Activated naive CD8-positive, alpha-beta T cell treated with anti-CD3 and anti-CD28 coated beads, Interleukin-2, amount 50 U/mL, for 16 hours (primary cell): Measurements from ENCODE around the gene FAM78A.

ENCODE experiments used
- DNase-seq: peaks from one replicate; pipeline ENCODE4 v3.0.0-alpha.2; 2020; ENCODE audit warnings: low read depth, low spot score

Gene FAM78A, protein sequence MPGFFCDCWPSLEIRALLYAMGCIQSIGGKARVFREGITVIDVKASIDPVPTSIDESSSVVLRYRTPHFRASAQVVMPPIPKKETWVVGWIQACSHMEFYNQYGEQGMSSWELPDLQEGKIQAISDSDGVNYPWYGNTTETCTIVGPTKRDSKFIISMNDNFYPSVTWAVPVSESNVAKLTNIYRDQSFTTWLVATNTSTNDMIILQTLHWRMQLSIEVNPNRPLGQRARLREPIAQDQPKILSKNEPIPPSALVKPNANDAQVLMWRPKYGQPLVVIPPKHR

DNA sequence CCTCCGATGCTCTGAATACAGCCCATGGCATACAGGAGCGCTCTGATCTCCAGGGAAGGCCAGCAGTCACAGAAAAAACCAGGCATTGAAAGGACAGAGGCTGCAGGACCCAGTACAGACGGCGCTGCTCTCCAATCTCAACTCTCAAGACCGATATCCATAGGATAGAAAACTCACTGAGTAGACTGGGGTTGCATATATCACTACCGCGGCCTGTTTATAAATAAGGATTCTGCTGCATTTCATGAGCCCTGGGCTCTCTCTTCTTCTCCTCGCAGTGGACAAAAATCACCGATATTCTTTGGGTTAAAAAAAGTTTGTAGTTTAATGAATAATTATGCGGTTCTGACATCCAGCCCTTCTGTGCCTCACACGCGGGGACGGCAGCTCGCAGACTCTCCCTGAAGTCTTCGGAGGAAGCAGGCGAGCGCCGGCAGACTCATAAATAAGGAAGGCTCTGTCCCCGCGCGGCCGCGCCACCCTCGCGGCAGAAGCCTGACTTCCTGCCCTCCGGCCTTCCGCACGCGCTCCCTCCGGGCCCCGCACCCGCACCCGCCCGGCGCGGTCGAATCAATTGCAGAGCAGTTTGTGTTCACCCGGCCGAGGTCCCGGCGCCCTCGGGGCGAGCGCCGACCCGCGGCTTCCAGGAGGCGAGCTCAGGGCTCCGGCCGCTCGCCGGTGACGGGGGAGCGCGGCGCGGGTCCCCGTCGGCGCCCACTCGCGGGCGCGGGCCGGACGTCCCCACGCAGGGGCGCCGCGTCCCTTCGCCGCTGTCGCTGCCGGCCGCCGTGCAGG lies at the start of gene FAM78A:
TSS of gene FAM78A (minus strand) at position 417 of the 795 bp plus-strand sequence. CDS start at position 86, 331 bp downstream.
- no peak for DNase-seq

DNA sequence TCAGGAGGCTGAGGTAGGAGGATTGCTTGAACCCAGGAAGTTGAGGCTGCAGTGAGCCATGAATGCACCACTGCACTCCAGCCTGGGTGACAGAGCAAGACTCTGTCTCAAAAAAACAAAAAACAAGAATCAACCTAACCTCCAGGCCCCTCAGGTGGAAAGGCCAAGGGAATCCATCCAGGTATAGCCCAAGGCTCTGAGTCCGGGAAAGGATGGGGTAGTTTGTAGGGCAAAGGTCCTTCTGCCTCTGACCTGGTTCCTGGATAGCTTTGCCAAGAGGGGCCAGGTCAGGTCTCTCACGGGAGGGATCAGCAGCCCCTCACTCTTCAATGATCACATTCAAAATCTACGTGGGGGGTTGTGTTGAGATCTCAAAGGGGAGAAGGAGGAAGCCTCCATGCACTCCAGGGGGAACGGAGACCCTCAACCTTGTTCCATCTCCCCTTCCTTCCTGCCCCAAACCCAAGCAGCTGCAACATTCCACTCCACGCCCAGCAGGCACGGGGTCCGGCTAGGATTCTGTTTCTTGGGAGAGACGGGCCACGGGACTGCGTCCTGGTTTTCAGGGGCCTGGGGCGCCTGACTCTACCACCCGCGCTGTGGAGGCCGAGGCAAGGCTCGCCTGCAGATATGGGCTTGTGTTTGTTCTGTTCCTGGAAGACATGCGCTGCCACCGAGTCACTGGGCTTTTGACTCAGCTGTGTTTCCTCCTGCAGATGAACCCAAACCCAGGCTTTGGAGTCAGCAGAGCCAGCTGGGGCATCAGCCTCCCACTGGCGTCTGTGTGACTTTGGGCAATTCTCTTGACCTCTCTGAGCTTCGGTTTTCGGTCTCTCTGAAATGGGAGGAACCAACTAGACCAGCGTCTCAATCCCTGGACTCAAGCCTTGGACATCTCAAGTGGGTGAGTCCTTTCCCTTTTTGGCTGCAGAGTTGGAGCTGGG lies 48.7 kb upstream of the FAM78A start:
- DNase-seq: no peak

DNA sequence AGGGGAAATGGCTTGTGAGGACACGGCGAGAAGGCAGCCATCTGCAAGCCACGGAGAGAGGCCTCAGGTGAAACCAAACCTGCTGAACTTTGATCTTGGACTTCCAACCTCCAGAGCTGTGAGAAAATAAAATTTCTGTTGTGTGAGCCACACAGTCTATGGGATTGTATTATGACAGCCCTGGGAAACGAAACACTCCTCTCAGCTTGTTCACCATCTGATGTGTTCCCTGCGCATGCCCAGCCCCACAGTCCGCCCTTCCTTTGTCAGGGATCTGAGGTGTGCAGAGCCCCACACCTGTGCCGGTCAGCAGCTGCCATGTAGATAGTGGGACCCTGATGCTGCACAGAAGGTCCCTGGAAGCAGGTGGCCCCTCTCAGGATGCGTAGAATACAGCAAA lies 47.3 kb upstream of the FAM78A start:
- DNase-seq: no peak

DNA sequence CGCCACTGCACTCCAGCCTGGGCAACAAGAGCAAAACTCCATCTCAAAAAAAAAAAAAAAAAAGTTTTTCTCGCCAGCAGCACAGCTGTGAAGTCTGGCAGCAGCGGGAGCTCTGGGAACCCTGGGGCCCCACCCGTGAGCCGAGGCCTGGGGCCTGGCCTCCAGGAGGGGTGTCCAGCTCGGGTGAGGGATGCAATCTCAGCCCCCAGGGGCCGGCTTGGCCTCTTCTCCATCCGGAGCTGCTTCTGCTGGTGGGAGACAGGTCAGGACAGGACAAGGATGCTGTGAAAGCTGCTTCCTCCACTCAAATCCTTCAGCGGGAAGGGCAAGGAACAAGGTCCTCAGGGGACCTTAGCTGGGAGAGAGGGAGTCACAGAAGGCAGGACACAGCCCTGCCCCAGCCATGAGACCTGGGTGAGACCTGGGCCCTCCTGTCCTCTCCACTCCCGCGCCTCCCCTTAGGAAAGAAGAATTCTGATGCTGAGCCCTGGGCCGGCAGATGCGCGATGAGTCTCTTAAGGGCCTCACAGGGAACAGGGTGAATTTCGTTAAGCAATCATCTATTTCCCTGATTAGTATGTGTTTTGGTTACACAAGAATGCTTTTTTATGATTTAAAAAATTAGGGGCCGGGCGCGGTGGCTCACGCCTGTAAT lies 43.8 kb upstream of the FAM78A start:
- DNase-seq: no peak

DNA sequence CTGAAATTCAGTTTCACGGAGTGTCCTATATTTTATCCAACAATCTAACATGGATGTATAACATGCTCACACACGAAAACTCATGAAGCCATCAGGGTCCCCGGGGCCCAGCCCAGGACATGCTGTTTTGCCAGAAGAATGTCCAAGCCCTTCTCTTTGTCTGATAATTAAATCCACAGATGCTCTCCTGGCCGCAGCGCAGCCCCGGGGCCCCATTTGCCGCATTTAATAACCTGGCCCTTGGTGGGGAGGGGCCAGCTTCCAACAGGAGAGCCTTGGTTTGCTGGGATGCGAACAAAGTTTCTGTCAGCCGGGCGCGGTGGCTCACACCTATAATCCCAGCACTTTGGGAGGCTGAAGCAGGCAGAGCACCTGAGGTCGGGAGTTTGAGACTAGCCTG lies 43.2 kb upstream of the FAM78A start:
- DNase-seq: no peak

DNA sequence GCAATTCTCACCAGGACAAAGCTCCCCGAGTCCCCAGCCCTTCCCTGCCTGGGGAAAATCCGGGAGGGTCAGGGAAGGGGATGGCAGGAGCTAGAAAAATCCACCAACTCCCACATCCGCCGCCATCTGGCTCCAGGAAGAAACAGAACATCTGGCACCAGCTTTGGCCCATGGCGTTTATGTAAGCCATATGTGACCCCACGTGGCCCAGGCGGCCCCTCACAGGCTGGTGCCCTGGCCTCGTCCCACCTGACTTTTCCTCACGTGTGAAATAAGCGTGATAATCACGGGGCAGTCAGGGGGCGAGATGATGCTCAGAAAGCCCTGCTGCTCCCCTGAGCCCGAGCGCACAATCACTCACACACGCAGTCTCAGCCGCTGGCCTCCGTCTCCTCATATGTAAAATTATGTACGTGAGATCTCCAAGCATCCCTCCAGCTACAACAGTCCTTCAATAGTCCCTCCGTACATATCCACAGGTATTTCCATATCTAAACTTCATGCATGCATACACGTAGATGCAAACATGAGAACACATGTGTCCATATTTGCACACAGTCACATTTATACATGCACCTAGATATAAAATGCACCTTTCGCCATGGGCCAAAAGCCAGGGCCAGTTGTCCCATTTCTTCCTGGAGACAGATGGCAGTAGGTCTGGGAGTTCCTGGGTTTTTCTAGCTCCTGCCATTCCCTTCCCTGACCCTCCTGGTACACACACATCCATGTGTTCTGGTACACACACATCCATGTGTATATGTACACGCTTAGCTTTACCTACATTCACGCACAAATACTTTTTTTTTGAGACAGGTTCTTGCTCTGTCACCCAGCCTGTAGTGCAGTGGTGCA lies 42.1 kb upstream of the FAM78A start:
- no peak for DNase-seq

DNA sequence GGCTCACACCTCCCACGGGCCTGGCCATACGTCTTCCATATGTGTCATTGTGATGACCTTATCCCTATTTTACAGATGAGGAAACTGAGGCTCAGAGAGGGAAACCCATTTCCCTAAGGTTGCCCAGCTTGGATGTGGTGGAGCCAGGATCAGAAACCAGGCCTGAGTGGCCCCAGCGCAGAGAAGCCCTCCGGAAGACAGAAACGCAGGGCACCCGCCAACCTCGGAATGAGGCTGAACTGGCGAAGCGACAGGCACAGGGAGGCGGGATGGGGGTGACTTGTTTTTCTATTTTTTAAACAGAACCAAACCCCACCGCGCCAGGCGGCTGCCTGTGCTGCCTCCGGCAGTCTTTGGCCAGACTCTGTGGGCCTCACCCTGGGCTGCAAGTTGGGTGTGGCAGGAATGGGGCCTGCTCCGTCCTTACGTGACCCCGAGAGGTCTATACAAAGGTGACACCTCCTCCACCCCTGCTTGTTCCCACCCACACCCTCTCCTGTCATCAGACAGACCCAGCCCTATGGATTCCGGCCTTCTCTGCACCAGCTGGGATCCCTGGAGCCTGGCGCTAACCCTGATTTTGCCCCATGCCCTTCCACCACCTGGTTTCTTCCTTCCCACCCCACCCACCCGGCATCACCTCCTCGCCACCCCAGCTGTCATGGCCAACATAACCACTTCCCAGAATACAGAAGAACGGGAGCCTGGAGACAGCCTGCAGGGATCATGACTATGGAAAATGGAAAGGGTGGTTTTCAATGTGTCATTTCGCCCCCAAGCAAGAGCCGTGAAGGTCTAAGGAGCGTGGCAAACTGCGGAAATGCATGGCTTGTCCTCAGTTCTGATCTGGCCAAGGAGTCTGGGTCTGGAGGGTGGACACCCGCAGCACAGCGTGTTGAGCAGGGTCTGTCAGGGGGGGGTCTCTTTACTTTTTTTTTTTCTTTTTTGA lies 36.8 kb upstream of the FAM78A start:
- no peak for DNase-seq

DNA sequence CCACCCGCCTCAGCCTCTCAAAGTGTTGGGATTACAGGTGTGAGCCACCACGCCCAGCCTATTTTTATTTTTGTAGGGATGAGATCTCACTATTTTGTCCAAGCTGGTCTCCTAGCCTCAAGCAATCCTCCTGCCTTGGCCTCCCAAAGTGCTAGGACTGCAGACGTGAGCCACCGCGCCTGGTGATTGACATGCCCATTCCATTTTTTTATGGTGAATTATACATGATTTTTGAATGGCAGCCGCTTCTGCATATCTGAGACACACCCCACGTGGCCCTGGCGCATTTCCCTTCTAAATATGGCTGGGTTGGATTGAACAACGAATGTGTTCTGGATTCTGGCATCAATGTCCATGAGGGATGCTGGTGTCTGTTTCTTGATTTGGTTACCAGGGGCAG lies 35.9 kb upstream of the FAM78A start:
- no peak for DNase-seq

DNA sequence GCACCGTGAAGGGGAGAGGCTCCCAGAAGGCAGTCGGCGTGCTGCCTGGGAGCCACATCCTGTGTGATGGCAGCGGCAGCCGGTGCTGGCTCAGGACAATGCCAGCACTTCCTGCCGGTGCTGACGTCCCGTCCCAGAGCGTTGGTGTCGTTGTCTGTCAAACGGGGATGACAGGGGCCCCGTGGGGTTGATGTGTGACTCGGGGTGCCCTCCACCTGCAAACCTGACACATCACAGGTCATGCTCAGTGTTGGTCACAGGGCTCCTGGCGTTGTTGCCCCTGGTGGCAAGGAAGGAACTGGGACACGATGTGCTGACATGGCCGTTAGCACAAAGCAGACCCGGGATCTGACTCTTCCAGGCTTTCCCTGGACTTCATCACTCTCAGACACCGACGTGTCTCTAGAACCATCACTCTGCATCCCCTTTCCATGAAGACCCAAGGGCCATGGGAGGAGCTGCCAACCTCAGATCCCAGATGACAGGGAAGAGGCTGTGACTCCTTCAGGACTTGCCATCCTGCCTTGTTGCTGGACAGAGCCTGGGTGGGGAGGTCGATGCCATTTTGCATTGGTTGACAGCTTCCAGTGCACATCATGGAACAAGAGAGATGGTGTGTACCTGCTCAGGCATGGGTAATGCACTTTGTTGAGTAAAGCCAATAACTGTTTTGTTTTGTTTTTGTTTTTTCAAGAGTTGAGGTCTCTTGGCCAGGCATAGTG lies 34.7 kb upstream of the FAM78A start:
- DNase-seq: peak; percentile 11

DNA sequence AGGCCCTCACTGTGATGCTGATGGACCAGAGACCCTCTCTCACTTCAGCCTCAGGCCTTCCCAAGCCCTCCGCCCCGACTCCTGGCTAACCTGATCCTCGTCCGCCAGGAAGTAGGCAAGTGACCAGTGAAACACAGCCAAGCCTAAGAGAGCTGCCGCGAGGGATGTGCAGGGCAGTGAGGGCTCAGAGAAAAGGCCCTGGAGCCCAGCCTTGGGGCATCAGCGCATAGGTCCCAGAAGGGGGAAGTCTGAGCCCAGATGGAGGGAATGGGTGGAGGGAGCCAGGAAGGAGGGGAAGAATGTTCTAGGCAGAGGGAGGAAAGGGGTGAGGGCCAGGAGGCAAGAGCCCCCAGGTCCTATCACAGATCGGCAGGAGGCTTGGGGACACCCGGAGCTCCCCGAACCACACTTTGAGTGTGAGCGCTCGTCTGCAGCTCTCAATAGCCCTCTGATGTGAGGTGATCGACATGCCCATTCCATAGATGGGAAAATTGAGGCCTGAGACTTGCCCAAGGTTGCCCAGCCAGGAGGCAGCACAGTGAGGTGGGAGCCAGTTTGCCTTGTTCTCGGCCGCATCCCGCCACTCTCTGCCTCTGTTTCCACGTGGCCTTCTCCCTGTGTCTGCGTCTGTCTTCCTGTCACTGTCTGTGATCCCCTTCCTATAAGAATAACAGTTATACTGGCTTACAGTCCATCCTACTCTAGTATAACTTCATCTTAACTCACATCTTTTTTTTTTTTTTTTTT lies 33.4 kb upstream of the FAM78A start:
- DNase-seq: no peak

DNA sequence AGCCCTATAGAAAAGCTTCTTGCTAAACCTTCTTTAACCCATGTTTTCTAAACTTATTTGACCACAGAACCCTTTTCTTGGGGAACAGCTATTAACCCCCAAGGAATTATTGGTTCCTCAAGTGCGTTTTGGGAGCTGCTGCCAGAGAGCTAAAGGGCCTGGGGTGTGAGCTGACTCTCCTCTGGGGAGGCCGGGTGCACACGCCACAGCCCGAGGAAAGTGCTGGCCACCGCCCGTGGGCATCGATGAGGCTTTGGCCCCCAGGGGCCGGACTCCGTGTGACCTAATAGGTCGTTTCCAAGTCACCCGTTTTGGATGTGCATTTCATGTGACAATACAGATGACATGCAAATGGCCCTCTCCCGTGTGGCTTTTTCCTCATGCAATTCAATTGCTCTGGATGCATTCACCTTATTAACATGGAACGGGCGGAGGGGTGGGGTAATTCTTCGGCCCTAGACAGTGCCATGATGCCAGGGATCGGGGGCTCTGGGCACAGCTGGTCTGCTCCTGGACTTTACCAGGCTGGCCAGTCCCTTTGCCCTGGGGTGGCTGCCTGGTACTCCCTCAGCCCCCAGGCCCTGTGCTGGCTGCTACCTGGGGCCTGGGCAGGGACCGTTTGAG lies 32.7 kb upstream of the FAM78A start:
- DNase-seq: no peak

DNA sequence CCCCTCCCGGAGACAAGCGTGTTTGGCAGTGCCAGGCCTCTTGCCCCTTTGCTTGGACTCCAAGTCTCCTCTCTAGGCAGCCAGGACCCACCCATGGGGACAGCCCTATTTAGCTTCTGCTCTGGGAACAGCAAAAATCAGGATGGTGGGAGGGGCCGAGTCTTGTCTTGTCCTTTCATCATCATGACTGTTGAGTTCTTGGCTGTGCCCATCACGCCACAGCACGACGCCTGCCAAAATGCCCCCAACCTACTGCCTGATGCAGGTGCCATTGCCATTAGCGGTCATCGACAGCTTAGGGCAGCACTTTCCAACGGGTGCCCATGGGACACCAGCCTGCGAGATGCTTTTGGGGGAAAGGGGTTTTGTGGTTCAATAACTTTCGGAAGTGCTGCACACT lies 32.1 kb upstream of the FAM78A start:
- no peak for DNase-seq

DNA sequence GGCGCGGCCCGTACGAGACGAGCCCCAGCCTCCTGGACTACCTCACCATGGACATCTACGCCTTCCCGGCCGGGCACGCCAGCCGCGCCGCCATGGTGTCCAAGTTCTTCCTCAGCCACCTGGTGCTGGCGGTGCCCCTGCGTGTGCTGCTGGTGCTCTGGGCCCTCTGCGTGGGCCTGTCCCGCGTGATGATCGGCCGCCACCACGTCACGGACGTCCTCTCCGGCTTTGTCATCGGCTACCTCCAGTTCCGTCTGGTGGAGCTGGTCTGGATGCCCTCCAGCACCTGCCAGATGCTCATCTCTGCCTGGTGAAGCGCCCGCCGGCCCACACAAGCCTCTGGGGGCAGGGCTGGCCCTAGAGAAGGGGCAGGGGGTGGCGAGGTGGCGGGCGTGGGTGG lies 31.7 kb upstream of the FAM78A start:
- DNase-seq: no peak

DNA sequence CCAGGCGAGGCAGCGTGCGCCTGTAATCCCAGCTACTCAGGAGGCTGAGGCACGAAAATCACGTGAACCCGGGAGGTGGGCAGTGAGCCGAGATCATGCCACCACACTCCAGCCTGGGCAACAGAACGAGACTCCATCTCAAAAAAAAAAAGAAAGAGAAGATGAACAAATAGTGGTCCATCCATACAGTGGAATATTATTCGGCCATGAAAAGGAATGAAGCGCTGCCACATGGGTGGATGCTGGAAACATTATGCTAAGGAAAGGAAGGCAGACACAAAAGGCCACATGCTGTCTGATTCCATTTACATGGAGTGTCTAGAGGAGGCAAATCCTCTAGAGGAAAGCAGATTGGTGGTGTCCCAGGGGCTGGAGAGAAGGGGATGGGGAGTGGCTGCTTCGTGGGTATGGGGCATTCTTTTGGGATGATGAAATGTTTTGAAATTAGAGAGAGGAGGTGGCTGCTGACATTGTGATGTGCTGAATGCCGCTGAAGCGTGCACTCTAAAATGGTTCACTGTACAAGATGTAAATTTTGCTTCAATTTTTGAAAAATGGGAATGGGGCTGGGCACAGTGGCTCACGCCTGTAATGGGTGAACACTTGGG lies 30.2 kb upstream of the FAM78A start:
- no peak for DNase-seq

DNA sequence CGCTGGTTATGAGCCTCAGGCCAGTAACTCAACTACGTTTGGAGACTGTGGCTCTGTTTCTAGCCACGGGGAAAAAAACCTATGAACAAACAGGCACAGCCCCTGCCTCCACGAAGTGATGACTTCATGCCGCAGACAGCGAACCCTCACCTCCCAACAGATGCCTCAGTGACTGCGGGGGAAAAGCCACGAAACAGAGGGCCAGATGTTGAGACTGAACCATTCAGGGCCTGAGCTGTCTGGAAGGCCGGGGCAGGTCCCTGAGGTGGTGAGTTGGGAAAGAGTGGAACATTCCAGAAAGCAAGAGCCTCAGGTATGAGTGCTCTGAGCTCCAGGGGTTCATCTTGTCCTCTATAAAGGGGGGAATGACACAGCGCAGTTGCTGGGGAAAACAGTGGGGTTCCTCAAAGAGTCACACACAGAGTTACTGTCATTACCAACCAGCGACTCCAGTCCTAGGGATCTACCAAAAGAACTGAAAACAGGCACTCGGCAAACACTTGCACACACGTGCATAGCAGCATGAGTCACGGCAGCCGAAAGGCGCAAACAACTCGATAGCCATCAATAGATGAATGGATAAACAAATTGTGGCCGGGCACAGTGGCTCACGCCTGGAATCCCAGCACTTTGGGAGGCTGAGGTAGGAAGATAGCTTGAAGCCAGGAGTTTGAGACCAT lies 28.5 kb upstream of the FAM78A start:
- no peak for DNase-seq
